Mammary epithelial cell (primary cell): ENCODE results near the gene WWC1.

Source experiments
- EZH2 ChIP-seq: IDR thresholded peaks from 2 replicates; pipeline ENCODE4 v1.6.1; 2012; ENCODE audit warnings: low read length, inconsistent platforms, borderline replicate concordance
- TF ChIP-seq, protein P1 (sequence below), 2 donors: IDR thresholded peaks in 1 of 2; conservative IDR thresholded peaks in 1 of 2; 2 replicates each; pipeline ENCODE4 v1.5.1; 2011 to 2012; ENCODE audit warnings: inconsistent platforms in 2 of 2, low read length in 2 of 2, mild to moderate bottlenecking in 2 of 2, control low read depth in 1 of 2, low read depth in 1 of 2; ENCODE audit not compliant: insufficient read depth in 1 of 2; ENCODE audit errors: extremely low read depth in 1 of 2

DNA sequence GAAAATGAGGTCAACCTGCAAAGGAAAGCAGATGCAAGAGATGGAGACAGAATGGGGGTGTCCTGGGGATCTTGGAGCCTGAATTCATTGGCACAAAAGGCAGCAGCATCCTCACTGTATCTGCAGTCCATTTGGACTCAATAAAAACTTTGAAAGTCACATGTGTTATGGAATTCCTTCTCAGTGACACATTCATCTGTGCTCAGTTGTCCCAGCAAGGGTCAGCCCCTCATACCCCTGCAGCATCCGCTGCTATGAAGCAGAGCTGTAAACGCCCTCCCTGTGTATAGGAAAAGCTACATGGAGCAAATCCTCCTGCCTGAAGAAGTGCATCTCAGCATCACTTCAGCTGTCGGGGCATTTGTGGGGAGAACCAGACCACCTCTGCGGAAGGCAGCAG, 180.3 kb downstream of the WWC1 start:
- TF ChIP-seq, protein P1, sequence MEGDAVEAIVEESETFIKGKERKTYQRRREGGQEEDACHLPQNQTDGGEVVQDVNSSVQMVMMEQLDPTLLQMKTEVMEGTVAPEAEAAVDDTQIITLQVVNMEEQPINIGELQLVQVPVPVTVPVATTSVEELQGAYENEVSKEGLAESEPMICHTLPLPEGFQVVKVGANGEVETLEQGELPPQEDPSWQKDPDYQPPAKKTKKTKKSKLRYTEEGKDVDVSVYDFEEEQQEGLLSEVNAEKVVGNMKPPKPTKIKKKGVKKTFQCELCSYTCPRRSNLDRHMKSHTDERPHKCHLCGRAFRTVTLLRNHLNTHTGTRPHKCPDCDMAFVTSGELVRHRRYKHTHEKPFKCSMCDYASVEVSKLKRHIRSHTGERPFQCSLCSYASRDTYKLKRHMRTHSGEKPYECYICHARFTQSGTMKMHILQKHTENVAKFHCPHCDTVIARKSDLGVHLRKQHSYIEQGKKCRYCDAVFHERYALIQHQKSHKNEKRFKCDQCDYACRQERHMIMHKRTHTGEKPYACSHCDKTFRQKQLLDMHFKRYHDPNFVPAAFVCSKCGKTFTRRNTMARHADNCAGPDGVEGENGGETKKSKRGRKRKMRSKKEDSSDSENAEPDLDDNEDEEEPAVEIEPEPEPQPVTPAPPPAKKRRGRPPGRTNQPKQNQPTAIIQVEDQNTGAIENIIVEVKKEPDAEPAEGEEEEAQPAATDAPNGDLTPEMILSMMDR (conservative IDR thresholded peaks at IDR 0.05 in 1 of 2, IDR thresholded peaks at IDR 0.05 in 1 of 2; ENCODE audit: extremely low read depth in 1 of 2, insufficient read depth in 1 of 2, low read depth in 1 of 2, low read length in 2 of 2), result no peak
- no peak for TF ChIP-seq EZH2
